Activated CD8-positive, alpha-beta memory T cell treated with anti-CD3 and anti-CD28 coated beads, Interleukin-2, amount 50 U/mL, for 24 hours (primary cell): ENCODE data around the gene ARHGAP28.
"Not testable (repeated sequence)": the region's sequence is repeated elsewhere in the genome, so short reads cannot be mapped to it uniquely, and the experiment has no call there.

Experiments used
- DNase-seq: peaks from one replicate; pipeline ENCODE4 v3.0.0-alpha.2; 2020; ENCODE audit errors: extremely low read depth

The ARHGAP28 gene

GRCh38 chr18:6816154-6816553 is 86.6 kb downstream of the ARHGAP28 start:
- no peak for DNase-seq

GRCh38 chr18:6819332-6819731 is 89.8 kb downstream of the ARHGAP28 start:
- no peak for DNase-seq

GRCh38 chr18:6820314-6820713 is 90.8 kb downstream of the ARHGAP28 start:
- no peak for DNase-seq

- no peak for DNase-seq
Observed at GRCh38 chr18:6821356-6821755, 91.8 kb downstream of the ARHGAP28 start.

- not testable (repeated sequence) for DNase-seq
Observed at GRCh38 chr18:6827161-6827560, 97.6 kb downstream of the ARHGAP28 start.

- not testable (repeated sequence) for DNase-seq
Observed at GRCh38 chr18:6827566-6827965, 98.0 kb downstream of the ARHGAP28 start.

- no peak for DNase-seq
Observed at GRCh38 chr18:6830916-6831315, 101.4 kb downstream of the ARHGAP28 start.

GRCh38 chr18:6835345-6835744 is 105.8 kb downstream of the ARHGAP28 start:
- no peak for DNase-seq

GRCh38 chr18:6836331-6836730 is 106.8 kb downstream of the ARHGAP28 start:
- DNase-seq = no peak

GRCh38 chr18:6837904-6838303 is 108.4 kb downstream of the ARHGAP28 start:
- DNase-seq = no peak

- DNase-seq = no peak
Observed at GRCh38 chr18:6842081-6842480, 112.6 kb downstream of the ARHGAP28 start.

GRCh38 chr18:6843308-6843707 is 113.8 kb downstream of the ARHGAP28 start:
- DNase-seq = no peak

GRCh38 chr18:6845521-6845920 is 116.0 kb downstream of the ARHGAP28 start:
- not testable (repeated sequence) for DNase-seq

- DNase-seq = no peak
Observed at GRCh38 chr18:6850396-6850795, 120.9 kb downstream of the ARHGAP28 start.

- DNase-seq = no peak
Observed at GRCh38 chr18:6851480-6851879, 122.0 kb downstream of the ARHGAP28 start.

- no peak for DNase-seq
Observed at GRCh38 chr18:6854811-6855210, 125.3 kb downstream of the ARHGAP28 start.

GRCh38 chr18:6855767-6856166 is 126.3 kb downstream of the ARHGAP28 start:
- DNase-seq = no peak

- no peak for DNase-seq
Observed at GRCh38 chr18:6857300-6857699, 127.8 kb downstream of the ARHGAP28 start.

GRCh38 chr18:6859676-6860422 is 130.3 kb downstream of the ARHGAP28 start:
- DNase-seq = no peak

- no peak for DNase-seq
Observed at GRCh38 chr18:6860804-6861448, 131.4 kb downstream of the ARHGAP28 start.

GRCh38 chr18:6865251-6865650 is 135.7 kb downstream of the ARHGAP28 start:
- no peak for DNase-seq

GRCh38 chr18:6866552-6867085 is 137.1 kb downstream of the ARHGAP28 start:
- no peak for DNase-seq

- DNase-seq = no peak
Observed at GRCh38 chr18:6868033-6868432, 138.5 kb downstream of the ARHGAP28 start.
